Measurements from ENCODE around the gene CFAP161. TPM values are rescaled to one million over a fixed set of nuclear protein-coding genes. Genes with fewer than 3 reads are reported as not detected.

The CFAP161 gene
- total RNA-seq, 2 donors from 2014 or later: not detected

- DNase-seq: no peak
- ATAC-seq: no peak
- intact Hi-C loops (cut with DNase I, micrococcal nuclease): no loop called here
Observed at GRCh38 chr15:81196576-81197254, 62.6 kb downstream of the CFAP161 start, which contains the start of gene IL16. TSS of gene IL16 (plus strand) at chr15:81196879. CDS start at chr15:81225400, 28,521 bp downstream.

- no peak for ATAC-seq
- intact Hi-C loops (cut with DNase I, micrococcal nuclease): no loop called here
- no peak for DNase-seq
Observed at GRCh38 chr15:81197255-81197630, 63.2 kb downstream of the CFAP161 start.

- DNase-seq (no peak), ATAC-seq (no peak)
- intact Hi-C loops (cut with DNase I, micrococcal nuclease): no loop called here
Observed at GRCh38 chr15:81197688-81198281, 63.7 kb downstream of the CFAP161 start.

Other genes starting within 250 kb of the CFAP161 start
- gene MESD, start 144.5 kb upstream of the CFAP161 start, total RNA-seq: 10 to 100 TPM; 21.2 TPM
- 10 to 100 TPM; 23.8 to 24.3 TPM for gene TLNRD1, start 133.3 kb upstream of the CFAP161 start, total RNA-seq
- 1 to 10 TPM; 2.1 to 9.2 TPM for gene IL16, start 62.6 kb downstream of the CFAP161 start, total RNA-seq
- gene STARD5, start 189.9 kb downstream of the CFAP161 start, total RNA-seq: 10 to 100 TPM; 32.7 to 36.4 TPM
- gene TMC3, start 239.9 kb downstream of the CFAP161 start, total RNA-seq: not detected

Measured in left colon (tissue), 2 donors.